Epidermal melanocyte (primary cell): ENCODE results near the gene JAZF1.
A peak's percentile ranks its signal among the peaks of the same experiment; 100 is the strongest.

Experiments
- DNase-seq: peaks from one replicate; pipeline ENCODE4 v3.0.0; 2011; ENCODE audit warnings: low spot score; ENCODE audit not compliant: insufficient read length

The JAZF1 gene

DNA sequence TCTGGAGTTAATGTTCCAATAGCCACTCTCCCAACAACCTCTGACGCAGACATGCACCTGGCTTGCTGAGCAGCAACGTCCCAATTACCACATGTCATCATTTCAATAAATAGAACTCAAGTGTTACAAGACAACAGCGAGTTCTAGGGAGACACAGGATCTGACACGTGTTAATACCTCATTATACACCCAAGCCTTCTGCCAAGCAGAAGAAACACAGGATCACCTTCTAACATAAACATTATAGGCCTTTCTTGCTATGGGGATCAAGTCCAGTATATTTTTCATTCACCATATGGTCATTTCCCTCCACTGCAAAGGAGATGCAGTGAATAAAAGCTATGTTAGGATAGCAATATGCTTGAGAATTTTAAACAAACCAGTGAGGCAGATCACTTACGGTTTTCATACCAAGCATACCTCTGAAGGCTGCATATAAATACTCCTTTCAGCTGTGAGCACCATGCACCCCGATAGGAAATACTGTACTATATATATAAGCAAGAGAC lies 74.2 kb downstream of the JAZF1 start:
- no peak for DNase-seq

DNA sequence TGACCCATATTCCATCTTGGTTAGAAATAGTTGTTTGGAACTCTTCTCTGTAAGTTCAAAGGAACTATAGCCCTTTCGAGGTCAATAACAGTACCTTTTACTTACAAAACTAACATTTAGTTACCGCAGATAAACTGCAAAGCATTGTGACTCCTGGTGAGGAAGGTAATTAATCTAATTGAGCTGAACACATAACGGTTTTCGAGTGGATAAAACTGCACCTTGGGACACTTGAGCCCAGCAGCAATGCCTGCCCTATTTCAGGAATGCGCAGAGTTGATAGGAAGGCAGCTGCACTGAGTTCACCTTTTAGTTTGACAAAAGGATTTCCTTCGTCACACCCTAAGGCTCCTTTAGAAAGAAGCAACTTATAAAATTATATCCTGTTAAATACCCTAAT lies 75.4 kb downstream of the JAZF1 start:
- no peak for DNase-seq

DNA sequence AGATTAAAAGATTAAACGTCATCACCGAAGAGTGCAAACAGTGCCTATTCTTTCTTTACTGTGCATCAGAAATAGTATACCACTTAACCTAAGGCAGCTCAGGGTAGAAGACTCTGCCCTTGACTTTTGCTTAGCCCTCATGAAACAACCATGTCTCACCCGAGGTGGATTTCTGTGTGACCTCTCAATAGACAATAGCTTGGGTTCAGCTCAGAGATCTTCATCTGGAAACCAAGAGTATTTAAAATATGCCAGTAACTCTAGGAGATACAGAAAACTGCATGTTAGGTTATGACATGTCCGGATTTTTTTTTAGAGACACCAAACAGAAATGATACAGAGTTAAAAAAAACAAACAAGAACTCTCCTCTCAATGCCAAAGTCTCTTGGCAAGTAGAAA lies 75.8 kb downstream of the JAZF1 start:
- no peak for DNase-seq

DNA sequence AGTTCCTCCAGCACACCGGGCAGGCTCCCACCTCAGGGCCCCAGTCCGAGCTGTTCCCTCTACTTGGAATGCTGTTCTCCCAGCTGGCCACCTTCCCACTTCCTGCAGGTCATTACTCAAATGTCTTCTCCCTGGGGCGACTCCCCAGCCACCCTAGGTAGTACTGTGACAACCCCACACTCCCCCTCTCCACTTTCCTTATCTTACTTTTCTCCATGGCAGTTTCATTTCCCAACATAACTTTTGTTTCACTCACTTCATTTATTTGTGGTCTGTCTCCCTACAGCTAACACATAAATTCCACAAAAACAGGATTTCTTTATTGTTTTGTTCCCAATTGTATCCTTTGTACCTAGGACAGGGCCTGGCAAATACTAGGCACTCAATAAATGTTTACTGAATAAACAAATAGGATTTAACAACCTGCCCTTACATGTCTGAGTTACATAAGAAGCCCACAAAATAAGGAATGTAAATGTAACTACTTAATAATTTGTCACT lies 76.5 kb downstream of the JAZF1 start:
- no peak for DNase-seq

DNA sequence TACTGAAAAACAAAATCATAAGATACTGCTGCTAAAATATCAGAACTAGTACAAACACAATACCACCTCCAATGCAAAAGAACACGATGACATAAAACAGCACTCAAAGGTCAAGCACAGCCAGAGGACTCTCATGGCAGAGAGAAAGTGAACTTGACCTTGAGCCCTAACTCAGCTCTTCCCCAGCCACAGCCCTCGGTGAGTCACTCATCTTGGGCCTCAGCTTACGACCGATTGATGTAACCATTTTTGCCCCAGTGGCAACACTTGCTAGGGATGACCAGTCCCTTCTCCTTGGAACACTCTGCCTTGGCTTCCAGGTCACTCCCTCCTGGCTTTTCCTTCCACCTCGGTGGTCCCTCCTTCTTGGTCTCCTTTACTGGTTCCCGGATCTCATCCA lies 77.8 kb downstream of the JAZF1 start:
- DNase-seq: no peak

DNA sequence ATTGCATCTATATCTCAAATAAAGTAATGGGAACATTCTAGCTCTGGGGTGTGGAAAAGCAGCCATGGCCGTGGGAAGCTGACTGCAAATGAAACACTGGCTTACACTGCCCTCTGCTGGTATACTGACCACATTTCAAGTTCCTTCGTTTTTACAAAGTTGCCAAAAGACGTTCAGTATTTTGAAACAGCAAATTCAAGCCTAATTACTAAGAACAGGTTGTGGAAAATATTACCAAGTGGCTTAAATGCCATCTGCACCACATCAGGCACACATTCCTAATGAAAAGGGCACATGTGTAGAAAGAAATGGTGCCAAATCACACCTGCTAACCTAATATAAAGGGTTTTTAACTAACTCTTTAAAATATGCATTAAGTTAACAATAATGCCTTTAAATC lies 83.9 kb downstream of the JAZF1 start:
- peak; percentile 71 for DNase-seq

DNA sequence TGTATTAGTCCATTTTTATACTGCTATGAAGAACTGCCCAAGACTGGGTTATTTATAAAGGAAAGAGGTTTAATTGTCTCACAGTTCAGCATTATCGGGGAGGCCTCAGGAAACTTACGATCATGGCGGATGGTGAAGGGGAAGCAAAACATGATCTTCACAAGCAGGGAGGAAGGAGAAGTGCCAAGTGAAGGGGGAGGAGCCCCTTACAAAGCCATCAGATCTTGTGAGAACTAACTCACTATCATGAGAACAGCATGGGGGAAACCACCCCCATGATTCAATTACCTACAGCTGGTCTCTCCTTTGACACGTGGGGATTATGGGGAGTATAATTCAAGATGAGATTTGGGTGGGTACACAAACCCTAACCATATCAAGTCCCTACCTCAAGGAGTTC lies 85.4 kb downstream of the JAZF1 start:
- no peak for DNase-seq

DNA sequence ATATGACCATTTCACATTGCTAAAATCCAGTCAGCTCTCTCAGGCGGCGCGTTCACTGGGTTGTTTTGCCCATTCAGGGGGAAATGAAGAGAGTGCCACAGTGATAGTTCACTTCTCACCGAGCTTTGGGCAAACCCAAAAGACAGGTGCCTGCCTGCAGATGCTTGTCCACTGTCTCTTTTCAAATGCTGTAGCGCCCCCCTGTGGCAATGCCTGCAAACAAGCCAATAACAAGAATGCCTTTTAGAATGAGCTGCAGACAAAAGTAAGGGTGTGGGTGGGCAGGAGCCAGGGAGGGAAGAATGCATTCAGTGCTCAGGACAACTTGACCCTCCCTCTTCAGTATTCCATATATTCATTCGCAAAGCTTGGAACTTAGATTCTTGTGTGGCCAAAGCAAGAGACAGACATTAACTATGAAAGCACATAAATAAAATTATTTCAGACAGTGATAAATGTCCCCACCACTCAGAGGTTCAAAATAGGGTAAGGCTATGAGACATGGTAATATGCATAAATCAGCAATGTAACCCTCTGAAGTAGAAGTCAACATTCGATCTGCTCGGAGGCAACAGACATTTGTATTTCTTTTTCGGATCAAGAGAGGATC lies 86.9 kb downstream of the JAZF1 start:
- DNase-seq: no peak

DNA sequence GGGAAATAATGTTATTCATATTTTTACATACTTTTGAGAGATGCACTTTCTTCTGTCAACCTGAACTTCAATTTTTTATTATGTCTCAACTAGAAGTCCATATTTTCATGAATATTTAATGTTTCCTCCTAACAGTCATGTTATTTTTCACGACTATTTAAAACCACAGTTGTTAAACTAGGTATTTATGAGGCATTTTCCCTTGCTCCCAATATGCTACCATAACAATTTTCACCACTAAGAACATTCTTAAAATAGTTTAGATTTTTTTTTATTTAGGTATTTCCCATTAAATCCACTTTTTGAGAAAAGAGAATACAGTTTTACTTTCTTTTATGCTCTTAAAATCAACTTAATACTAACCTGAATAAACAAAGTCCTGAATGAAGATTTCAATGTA lies 89.4 kb downstream of the JAZF1 start:
- no peak for DNase-seq

DNA sequence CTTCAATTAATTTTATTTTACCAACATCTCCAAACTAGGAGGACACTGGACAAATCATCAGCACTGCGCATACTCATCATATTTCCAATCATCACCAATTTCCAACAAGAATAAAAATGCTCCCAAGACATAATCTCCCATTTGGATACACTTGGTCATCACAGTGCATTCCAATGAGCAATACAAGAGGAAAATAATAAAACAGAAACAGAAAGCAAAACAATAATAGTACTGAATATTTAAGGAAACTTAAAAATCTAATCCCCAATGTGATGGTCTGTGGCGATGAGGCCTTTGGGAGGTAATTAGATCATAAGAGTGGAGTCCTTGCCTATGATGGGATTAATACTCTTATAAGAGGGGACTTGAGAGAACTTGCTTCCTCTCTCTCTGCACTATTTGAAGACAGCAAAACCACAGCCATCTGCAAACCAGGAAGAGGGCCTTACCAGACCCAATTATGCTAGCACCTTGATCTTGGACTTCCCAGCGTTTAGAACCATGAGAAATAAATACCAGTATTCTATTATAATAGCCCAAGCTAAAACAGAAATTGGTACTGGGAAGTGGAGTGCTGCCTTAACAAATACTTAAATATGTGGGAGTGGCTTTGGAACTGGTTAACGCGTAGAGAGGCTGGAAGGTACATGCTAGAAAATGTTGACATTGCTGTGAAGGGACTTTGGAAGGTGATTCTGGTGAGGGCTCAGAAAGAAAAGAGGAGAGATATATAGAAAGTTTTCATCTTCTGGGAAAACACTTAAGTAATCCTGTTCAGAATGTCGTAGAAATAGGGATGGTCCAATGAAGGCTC lies 91.5 kb downstream of the JAZF1 start:
- DNase-seq: no peak

DNA sequence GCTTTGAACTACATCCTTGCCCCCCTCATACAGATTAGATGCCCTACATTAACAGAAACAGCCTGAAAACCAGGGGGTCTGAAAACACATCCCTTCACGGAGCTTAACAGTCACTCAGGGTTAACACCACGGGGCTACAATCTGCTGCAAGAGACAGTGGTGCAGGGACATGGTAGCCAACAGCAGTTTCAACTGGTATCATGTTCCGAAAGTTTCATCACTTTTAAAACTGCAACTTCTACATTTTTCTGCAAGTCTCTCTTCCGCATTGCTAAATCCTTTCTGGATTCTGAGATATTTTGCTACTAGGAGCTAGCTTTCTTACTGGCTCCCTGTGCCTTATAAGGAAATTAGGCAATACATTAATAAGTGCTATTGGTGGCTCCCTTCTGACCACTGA lies 92.6 kb downstream of the JAZF1 start:
- no peak for DNase-seq

DNA sequence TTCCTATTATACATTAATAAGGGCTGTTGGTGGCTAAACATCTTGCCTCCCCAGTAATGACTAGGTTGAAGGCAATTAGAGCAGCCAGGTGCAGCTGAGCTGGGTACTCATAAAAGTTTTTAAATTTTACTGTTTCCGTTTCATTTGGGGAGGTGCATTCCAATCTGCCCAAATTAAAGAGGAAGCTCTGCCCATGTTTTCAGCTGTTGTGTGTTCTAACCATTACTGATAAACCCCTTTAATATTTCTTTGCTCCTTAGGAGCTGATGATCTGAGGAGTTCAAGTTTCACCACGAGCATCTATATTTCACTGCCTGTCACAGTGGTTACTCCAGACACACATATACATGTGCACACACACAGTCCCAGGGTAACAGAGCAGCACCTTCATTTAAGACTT lies 94.4 kb downstream of the JAZF1 start:
- DNase-seq: no peak

DNA sequence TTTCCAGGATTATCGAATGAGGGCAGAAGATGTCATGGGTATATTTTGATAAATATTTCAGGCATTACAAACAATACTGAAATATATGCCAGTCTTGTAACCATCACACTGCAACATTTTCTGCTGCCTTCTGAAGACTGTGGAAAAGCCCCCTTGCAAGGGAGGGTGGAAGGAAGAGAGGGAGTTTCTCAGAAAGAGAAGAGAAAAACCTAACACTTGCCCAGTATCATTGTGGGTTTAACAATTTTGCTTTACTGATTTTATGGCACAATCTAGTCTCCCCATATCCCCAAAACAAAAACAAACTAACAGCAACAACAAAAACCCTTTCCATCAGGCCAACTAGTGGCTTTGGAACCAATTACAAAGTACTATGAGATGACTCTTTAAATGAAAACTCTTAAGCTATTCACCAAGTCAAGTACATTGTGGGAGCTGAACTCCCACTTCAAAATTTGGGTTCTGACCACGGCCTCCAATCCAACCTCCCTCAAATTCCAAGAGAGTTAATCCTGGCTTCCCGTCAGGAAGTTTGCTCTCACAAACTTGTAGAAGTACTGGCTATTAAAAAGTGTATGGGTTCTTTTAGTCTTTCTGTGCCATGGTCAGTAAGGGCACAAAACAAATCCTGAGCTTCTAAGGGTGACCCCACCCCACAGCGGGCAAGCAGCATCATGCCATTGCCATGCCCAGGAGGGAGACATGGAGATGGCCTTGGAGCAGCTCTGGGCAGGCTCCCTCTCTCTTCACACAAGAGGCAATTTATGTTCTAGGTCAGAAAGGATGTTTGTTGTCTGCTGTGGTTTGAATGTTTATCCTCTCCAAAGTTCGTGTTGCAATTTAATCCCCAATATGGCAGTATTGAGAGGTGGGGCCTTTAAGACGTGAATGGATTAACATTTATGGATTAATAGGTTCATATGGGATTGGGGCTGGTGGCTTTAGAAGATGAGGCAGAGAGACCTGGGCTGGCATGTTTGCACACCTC lies 96.3 kb downstream of the JAZF1 start:
- no peak for DNase-seq

DNA sequence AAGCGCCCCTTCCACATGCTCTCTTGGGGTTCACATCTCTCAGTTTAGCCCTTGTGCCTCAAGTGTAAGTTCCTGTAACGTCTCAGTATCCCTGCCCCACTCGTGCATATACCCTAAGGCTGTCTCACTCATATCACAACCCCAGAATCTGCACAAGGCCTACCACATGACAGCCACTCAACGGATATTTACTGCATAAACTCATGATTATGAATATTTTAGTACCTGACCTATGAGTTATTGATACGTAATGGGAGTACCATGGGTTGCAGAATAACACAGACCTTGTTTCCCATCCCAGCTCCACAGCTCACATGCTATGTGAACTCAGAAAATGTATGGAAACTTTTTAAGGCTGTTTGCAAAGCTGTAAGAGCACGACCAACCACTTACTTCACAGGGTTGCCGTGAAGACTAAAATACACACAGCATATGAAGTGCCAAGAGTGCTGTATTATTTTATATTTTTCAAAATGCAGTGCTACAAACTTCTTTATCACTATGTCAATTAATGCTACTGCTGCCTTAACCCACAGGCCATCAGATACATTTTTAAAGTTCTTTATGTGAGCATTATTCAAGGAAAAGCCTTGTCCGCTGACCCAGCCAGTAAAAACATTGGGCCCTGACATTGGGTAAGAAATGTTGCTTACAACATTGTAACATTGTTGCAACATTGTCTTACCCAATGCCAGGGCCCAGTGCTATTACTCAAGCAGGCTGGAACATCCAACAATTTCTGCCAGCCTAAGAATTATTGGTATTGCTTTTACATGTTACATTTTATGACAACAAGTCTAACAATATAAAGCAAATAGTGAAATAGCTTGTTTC lies 97.2 kb downstream of the JAZF1 start:
- no peak for DNase-seq

DNA sequence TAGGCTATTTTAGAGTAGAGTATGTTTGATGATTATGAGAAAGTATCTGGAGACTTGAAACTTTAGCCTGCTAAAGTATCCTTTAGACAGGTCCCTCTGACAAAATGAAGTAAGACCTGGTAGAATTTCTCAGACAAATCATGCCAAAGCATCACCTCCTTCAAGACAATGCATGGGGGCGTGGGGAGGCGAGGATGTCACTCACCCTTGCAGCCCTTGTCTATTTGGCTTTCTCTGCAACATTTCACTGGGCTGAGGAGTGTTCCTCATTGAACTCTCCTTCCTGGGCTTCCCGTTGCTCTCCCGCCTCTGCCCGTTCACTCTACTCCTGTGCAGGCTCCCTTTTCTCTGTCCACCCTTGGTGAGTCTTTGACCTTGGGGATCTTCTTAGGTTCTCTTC lies 98.5 kb downstream of the JAZF1 start:
- no peak for DNase-seq

DNA sequence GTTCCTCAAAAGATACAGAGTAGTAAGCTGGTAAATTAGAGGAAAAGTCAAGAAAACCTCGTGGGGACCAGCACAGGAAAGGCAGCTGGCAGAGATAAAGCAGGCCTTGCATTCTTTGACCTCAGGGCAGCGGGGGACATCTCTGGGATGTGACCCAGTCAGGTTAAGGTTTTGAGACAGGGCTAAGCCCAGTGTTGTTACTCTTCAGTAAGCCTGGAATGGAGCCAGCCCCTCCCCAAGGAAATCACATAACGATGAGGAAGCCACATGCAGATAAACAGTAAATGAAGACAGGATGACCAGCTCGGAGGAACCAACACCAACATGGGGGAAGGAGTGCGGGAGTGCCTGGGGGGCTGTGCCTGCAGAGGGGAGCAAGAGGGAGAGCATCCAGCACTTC lies 99.6 kb downstream of the JAZF1 start:
- DNase-seq: no peak

DNA sequence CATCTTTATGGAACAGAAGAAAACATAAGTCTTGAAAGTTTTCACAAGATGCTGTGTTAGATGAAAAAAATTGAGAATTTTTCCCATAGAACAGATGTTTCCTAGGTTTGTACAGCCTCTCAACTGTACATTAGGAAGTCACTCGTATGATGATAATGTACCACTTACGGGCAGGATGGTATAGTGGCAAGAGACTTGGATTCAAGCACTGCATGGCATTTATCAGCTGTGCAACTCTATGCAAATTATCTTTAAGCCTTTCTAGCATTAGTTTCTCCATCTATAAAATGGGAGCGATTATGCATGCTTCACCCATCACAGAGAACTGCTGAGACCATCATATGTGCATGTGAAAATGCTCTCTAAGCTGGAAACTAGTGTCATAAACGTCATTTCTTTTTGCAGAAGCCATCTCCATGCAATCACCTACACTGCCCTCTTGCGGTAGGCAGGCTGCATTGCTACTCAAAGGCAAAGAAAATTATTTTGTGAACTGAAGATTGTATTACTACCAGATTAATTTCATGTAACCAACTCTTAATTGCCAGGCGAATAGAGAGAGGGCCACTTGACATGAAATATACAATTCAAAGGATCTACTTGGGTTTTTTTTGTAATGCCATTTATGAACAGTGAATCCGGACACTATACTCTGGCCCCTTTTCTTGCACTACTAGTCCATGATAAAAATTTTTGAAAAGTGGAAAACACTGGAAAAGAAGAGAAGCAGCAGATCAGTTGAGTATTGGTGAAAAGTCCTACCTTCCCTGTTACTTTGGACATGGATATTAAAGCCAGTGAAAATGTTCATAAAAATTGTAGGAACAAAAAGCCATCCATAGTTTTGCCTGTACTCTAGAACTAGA lies 102.3 kb downstream of the JAZF1 start:
- DNase-seq: no peak

DNA sequence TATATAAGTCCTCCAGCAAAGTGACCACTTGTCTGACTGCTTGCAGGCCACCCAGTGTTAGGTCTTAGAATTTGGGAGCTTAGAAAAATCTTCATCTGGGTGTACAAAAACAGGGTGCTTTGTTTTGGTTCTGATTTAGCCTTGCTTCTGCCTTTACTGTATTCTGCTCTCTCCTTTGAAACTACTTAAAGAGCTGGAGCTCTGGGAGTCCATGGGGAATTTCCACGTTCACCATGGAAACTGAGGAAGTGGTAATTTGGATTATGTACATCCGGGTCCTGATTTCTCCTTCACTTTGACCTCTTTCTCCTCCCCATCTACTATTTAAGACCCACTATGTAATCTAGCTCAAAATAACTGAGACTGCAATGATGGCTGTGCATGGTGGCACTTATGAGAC lies 103.0 kb downstream of the JAZF1 start:
- DNase-seq: no peak

DNA sequence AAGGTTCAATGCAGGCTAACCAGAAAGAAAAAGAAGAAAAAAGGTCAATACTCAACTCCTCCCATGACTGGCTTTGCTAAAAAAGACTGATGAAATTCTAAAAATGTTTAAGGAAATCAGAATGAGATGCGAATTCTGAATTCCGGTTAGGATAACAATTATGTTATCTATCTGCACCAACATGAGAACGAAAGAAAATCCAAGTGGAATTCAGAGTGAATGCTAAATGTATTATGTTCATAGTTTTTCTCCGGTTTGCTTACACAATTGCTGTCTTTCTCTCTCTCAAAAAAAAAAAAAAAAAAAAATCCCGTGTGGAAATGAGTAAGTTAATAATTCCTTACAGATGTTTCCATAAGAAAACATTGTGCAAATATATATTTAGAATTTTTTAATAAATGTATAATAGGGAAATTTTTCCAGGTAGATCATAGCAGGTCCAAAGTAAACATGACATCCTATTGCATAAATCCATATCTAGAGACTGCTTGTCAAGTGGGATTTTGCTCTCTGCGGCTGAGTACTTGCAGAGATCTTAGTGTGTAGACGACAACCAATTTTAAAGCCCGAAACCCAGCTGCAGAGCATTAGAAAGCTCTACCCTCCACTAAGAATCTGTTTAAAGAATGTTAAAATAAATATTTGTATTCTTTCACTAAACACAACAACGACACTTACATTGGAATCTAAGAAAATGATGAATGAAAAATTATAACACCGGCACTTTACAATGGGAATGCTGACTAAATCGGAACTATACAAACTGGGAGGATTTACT lies 104.0 kb downstream of the JAZF1 start:
- DNase-seq: no peak
